ENCODE data around the gene CIRBP.
"Not testable (repeated sequence)": the region's sequence is repeated elsewhere in the genome, so short reads cannot be mapped to it uniquely, and the experiment has no call there.

CIRBP gene

GRCh38 chr19:1313695-1314613 is 44.8 kb downstream of the CIRBP start:
- DNase-seq: no peak

- peak in 1 of 2 experiments; percentile 9 for DNase-seq
These were observed 46.5 kb downstream of the CIRBP start for GRCh38 chr19:1315470-1316166.

- no peak for DNase-seq
These were observed 47.3 kb downstream of the CIRBP start for GRCh38 chr19:1316466-1316865.

- no peak for DNase-seq
These were observed 48.3 kb downstream of the CIRBP start for GRCh38 chr19:1317274-1318003.

- DNase-seq: no peak
These were observed 49.7 kb downstream of the CIRBP start for GRCh38 chr19:1318678-1319471.

DNA sequence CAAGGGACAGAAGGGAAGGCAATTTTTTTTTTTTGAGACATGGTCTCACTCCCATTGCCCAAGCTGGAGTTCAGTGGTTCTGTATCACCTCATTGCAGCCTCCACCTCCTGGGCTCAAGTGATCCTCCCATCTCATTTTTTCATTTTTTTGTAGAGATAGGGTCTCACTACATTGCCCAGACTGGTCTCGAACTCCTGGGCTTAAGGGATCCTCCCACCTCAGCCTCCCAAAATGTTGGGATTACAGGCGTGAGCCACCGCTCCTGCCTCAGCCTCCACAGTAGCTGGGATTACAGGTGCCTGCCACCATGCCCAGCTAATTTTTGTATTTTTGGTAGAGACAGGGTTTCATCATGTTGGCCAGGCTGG is 51.1 kb downstream of the CIRBP start:
- not testable (repeated sequence) for DNase-seq

GRCh38 chr19:1321539-1321938 is 52.4 kb downstream of the CIRBP start:
- no peak for DNase-seq

DNA sequence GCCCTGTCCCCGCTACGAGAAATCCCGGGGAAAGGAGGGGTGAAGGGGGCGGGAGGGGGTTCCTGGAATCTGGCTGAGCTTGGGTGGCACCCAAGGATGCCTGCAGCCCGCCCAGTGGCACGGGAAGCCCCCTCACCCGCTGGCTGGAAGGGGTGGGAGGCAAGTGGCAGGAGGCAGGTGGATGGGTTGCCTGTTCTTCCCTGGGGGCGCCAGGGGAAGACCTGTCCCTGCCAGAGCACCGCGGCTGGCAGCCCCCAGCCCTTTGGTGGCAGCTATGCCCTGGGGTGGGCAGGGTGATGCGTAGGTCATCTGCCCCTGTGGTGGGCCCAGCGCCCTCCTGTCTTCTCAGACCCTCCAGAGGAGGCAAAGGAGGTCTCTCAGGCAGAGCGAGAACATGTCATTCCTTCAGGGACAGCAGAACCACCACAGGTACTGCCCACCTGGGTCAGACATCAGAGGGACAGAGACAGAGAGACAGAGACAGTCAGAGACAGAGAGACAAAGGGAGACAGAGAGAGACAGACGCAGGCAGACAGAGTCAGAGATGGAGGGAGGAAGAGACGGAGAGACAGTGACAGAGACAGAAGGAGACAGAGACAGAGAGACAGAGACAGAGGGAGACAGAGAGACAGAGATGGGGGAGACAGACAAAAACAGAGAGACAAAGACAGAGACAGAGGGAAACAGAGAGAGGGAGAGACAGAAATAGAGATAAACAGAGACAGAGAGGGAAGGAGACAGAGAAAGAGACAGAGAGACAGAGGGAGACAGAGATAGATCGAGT is 53.3 kb downstream of the CIRBP start:
- no peak for DNase-seq

DNA sequence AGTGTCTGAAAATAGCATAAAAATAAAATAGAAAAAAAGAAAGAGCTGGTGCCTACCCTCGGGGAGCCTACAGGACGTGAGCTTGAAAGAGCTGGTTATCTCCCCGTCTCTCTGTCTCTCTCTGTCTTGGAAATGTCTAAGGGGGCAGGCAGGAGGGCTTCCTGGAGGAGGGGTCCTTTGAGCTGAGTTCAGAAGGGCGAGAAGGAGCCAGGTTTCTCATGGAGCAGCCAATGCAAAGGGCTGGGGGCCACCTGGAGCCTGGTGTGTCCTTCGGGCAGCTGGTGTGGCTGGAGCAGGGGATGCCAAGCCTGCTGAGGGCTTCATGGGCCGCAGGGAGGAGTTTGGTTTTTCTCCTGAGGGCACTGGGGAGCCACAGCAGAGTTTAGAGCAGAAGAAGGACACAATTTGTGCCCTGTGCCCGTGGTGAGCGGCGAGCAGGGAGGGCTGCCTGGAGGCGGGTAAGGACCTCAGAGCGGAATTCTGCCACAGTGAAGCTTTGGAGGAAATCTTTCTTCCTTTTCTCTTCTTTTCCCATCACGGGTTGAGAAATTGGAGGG is 55.2 kb downstream of the CIRBP start:
- DNase-seq: no peak

Measured in Kasumi-1 (cell line).